LNCaP clone FGC (cell line): ENCODE measurements around the gene TENM3.

Source experiments
- DNase-seq: peaks from one replicate; pipeline ENCODE4 v3.0.0-alpha.2; 2011; ENCODE audit warnings: low read depth
- H3K4me3 ChIP-seq: 2 replicates; pipeline ENCODE4 v1.5.1; 2011; ENCODE audit warnings: mild to moderate bottlenecking, low read depth, low read length, control low read depth
- CTCF ChIP-seq: IDR thresholded peaks from 2 replicates; pipeline ENCODE4 v1.5.1; 2012; ENCODE audit warnings: mild to moderate bottlenecking; ENCODE audit not compliant: control insufficient read depth, insufficient read depth; ENCODE audit errors: extremely low read depth

Gene TENM3

GRCh38 chr4:182245541-182246215, 2.5 kb downstream of the TENM3 start:
- no peak for TF ChIP-seq CTCF
- no peak for DNase-seq
- H3K4me3 ChIP-seq = no peak overlapping the region

DNA sequence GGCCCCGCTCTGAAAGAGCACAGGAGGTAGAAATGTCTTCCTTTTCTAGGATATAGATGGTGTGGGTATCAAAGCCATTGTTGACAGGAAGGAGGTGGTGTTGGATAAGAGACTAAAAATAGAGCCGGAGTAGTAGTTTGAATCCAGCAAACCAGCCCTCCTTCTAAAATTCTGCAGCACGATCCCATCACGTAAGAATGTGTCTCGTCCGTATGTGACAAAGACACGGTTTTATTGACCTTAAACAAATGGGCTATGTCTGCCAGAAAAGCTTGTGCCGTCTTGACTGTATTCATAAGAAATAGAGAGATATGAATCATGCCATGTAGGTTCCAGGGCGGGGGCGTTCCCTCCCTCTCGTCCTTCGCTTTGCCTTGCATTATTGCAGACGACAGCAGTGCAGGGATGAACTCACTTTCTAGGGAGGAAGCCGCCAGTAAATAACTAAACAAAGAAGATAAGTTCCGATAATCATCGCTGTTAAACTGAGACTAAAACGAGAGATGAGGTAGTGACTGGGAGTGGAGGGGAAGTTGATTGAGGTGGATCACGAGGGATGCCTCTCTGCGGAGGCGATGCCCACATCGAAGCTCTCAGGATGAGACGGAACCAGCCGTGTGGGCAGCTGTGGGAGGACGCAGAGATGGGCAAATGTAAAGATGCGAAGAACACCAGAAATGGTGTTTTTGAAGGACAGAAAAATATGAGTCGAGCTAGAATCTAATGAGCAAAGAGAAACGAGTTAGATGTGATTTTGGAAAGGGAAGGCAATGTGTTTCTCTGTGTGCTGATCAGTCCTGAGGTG, 3.4 kb downstream of the TENM3 start:
- no peak for DNase-seq
- no peak for TF ChIP-seq CTCF
- no peak overlapping the region for H3K4me3 ChIP-seq

GRCh38 chr4:182248295-182248694, 5.1 kb downstream of the TENM3 start:
- H3K4me3 ChIP-seq = no peak overlapping the region
- no peak for DNase-seq
- no peak for TF ChIP-seq CTCF

GRCh38 chr4:182250446-182250845, 7.2 kb downstream of the TENM3 start:
- no peak for TF ChIP-seq CTCF
- no peak for DNase-seq
- H3K4me3 ChIP-seq = no peak overlapping the region

GRCh38 chr4:182251116-182251515, 7.9 kb downstream of the TENM3 start:
- no peak for TF ChIP-seq CTCF
- no peak for DNase-seq
- no peak overlapping the region for H3K4me3 ChIP-seq

- H3K4me3 ChIP-seq = no peak overlapping the region
- no peak for TF ChIP-seq CTCF
- DNase-seq = no peak
Observed at GRCh38 chr4:182252220-182252619, 9.0 kb downstream of the TENM3 start.
